GM12874 (cell line): Measurements from ENCODE around the gene EXOC2.

Source experiments
- TF ChIP-seq, protein P1 (sequence below): IDR thresholded peaks from 2 replicates; pipeline ENCODE4 v1.5.1; 2011; ENCODE audit warnings: low read depth, mild to moderate bottlenecking, control low read depth, low read length, moderate library complexity; ENCODE audit not compliant: insufficient read depth

Gene EXOC2

DNA sequence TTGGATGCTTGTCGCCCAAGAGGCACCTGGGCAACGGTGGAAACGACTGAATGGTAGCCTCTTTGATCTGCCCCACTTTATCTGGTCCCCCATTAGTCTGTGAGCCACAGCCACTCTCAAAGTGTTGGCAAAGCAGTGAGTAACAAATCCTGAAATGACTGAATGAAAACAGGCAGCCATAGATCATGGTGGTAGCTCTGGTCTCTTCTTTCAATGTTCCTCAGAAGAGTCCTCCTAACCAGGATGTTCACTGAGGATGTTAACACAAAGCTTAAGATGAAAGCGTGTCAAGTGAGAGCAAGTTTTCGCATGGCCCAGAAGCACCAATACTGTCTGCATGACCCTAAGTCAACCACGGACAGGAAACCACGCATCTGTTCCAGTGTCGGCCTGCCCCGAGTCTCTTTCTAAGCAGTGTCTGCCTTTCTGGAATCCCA lies 194.1 kb downstream of the EXOC2 start:
- TF ChIP-seq, protein P1, sequence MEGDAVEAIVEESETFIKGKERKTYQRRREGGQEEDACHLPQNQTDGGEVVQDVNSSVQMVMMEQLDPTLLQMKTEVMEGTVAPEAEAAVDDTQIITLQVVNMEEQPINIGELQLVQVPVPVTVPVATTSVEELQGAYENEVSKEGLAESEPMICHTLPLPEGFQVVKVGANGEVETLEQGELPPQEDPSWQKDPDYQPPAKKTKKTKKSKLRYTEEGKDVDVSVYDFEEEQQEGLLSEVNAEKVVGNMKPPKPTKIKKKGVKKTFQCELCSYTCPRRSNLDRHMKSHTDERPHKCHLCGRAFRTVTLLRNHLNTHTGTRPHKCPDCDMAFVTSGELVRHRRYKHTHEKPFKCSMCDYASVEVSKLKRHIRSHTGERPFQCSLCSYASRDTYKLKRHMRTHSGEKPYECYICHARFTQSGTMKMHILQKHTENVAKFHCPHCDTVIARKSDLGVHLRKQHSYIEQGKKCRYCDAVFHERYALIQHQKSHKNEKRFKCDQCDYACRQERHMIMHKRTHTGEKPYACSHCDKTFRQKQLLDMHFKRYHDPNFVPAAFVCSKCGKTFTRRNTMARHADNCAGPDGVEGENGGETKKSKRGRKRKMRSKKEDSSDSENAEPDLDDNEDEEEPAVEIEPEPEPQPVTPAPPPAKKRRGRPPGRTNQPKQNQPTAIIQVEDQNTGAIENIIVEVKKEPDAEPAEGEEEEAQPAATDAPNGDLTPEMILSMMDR: no peak

DNA sequence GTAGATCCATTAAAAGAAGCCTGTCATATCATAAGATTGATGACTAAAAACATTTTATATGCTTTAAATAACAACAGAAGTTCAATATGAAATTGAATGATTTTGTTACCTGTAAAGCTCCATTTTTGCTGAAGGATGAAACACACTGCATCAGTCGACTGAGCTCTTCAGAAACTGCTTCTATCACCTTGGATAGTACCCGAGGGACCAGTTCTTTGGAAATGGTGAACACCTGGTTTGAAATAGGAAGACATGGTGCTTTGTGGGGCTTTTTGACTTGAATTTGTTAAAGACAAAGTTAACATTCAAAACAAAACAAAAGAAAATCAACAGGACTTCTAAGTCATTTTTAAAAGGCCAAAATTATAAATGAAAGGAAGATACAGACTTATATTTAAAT lies 195.7 kb downstream of the EXOC2 start:
- TF ChIP-seq, protein P1: no peak

DNA sequence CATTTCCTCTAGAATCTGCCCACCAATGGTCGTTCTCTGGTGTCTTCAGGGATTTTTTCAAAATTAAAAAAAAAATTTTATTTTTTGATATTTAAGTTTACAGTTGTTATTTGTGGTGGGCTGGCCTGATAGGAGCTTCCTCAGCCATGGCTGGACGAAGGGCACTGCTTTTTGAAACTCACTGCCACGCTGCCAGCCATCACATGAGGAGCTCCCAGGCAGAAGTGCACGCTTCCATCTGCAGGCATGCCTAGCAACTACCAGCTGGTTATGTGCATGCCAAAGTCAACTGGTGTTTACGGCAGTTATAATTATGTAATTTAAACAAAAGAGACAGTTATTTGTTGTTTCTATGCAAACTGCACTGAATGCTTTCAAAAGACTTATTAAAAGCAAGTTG lies 196.3 kb downstream of the EXOC2 start:
- TF ChIP-seq, protein P1: no peak

DNA sequence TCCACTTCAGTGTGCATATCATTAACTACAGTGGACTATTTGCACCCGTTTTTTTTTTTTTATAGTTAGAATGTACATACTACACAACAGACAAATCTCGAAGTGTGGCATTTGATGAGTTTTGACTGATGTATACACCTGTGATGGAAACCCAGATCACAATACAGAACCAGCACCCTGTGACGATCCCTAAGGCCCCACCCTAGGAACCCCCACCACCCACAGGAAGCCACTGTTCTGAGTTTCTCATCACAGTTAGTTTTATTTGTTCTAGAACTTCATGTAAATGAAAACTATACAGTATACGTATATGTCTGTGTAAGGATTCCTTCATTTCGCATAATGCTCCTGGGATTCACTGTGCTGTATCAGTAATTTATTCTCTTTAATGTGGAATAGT lies 198.5 kb downstream of the EXOC2 start:
- TF ChIP-seq, protein P1: no peak

DNA sequence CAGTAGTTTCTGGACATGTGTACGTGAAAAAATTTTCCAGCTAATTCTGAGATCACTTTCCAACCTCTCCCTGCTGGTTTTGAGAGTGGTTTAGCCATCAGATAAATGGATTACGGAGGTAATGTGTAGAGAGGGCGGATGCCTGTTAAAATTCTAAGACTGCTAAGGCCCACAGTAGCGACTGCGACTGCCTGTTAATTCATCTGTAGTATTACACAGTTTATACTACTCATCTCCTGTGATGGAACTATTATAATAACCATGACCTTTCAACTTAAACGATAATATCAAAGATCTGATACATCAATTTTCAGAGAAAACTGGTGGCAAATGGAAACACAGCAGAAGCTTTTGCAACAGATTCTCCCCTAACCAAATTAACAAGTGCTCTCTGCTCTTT lies 199.1 kb downstream of the EXOC2 start:
- TF ChIP-seq, protein P1: no peak

DNA sequence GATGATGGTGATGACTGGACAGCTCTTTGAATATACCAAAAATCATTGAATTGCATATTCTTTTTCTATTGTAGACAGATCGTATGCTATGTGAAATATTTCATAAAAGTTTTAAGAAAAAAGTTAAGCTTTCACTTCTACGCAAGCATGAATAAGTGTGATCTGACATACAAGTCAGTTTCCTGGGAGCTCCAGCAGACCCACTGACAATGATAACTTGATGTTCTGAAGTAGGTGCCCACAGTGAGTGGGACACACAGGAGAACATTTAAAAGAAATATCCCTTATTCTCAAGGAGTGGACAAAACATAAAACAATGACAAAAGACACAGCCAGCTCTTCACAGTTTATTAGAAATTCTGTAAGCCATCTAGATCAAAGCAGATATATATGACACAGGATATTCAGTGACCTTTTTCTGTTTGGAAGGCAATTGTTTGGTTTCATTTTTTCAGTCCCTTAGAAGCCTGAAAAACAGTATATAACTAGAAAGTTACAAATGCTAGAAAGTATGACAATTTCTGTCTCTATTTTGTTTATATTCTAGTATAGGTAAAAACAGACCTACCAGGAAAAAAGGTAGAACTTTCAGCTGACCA lies 200.0 kb downstream of the EXOC2 start:
- TF ChIP-seq, protein P1: no peak

DNA sequence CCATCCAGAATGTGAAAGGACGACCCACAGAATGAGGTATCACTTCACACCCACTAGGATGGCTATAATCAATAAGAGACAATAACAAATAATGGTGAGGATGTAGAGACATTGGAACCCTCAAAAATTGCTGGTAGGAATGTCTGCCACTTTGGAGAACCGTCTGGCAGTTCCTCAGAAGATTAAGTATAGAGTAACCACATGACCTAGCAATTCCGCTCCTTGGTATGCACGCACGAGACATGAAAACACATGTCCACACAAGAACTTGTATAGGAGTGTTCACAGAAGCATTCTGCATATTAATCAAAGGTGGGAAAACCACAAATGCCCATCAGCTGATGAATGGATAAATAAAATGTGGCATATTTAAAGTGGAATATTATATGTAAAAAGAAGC lies 200.8 kb downstream of the EXOC2 start:
- TF ChIP-seq, protein P1: no peak
